Progenitor cell of endocrine pancreas (in vitro differentiated cells): Measurements from ENCODE around the gene CERS5. TPM values are rescaled to one million over a fixed set of nuclear protein-coding genes. Genes with fewer than 3 reads are reported as not detected.

ENCODE experiments used
- DNase-seq: peaks from one replicate; pipeline ENCODE4 v3.0.0; 2021; ENCODE audit warnings: low spot score; ENCODE audit not compliant: unreplicated experiment
- H3K27ac Mint-ChIP-seq: 2 replicates; pipeline ENCODE4 v1.8.0; 2021; ENCODE audit warnings: mild to moderate bottlenecking, moderate library complexity, mixed read lengths
- H3K27me3 Mint-ChIP-seq: 2 replicates; pipeline ENCODE4 v1.8.0; 2021; ENCODE audit warnings: mixed read lengths
- H3K36me3 Mint-ChIP-seq: 2 replicates; pipeline ENCODE4 v1.8.0; 2022; ENCODE audit warnings: mixed read lengths; ENCODE audit not compliant: insufficient read depth
- H3K4me1 Mint-ChIP-seq: 2 replicates; pipeline ENCODE4 v1.8.0; 2021; ENCODE audit warnings: low read depth, mixed read lengths
- H3K4me3 Mint-ChIP-seq: 2 replicates; pipeline ENCODE4 v1.8.0; 2021; ENCODE audit warnings: low read depth, mild to moderate bottlenecking, moderate library complexity, mixed read lengths
- H3K9me3 Mint-ChIP-seq: 2 replicates; pipeline ENCODE4 v1.8.0; 2021; ENCODE audit warnings: low read depth, mixed read lengths
- CTCF ChIP-seq: fragments of 200-600 bp; sonication (generic); IDR thresholded peaks from one replicate; pipeline ENCODE4 v1.5.0; 2021; ENCODE audit warnings: antibody characterized with exemption, mild to moderate bottlenecking; ENCODE audit not compliant: unreplicated experiment
- total RNA-seq: library from RNA; stranded (reverse); gene quantifications from 2 replicates; pipeline ENCODE4 v1.2.1, GENCODE V29; 2021

Gene CERS5
- total RNA-seq, 1 donor from 2014 or later: 69.1 TPM

- Mint-ChIP-seq H3K36me3 (peaks cover 6% of the 10 kb centered on the region), H3K9me3 (no peaks in the 10 kb centered on the region), H3K27me3 (no peaks in the 10 kb centered on the region), H3K27ac (no peak overlapping the region), H3K4me1 (peaks cover 1% of the 10 kb centered on the region), H3K4me3 (no peak overlapping the region)
- no peak for DNase-seq
- no peak for TF ChIP-seq CTCF
Observed at GRCh38 chr12:50192908-50193307, 25.7 kb upstream of the CERS5 start.

GRCh38 chr12:50192236-50192635 lies 25.1 kb upstream of the CERS5 start:
- Mint-ChIP-seq H3K9me3 (no peaks in the 10 kb centered on the region), H3K36me3 (peaks cover 4% of the 10 kb centered on the region)

GRCh38 chr12:50190859-50191258 lies 23.7 kb upstream of the CERS5 start:
- Mint-ChIP-seq H3K4me1 (no peaks in the 10 kb centered on the region), H3K4me3 (no peak overlapping the region), H3K27me3 (no peaks in the 10 kb centered on the region), H3K36me3 (peaks cover 3% of the 10 kb centered on the region), H3K27ac (no peak overlapping the region), H3K9me3 (no peaks in the 10 kb centered on the region)
- DNase-seq: no peak
- no peak for TF ChIP-seq CTCF

More at GRCh38 chr12:50192236-50192635, 25.1 kb upstream of the CERS5 start:
- Mint-ChIP-seq H3K27me3 (no peaks in the 10 kb centered on the region), H3K4me1 (no peaks in the 10 kb centered on the region), H3K4me3 (no peak overlapping the region), H3K27ac (peak overlapping the region; percentile 26)
- DNase-seq: no peak
- TF ChIP-seq CTCF: no peak

- H3K9me3 Mint-ChIP-seq: no peaks in the 10 kb centered on the region
- no peaks in the 10 kb centered on the region for H3K4me1 Mint-ChIP-seq
- no peak for TF ChIP-seq CTCF
- no peaks in the 10 kb centered on the region for H3K27me3 Mint-ChIP-seq
- H3K4me3 Mint-ChIP-seq: no peak overlapping the region
- peaks cover 3% of the 10 kb centered on the region for H3K36me3 Mint-ChIP-seq
- H3K27ac Mint-ChIP-seq: no peak overlapping the region
- DNase-seq: no peak
Observed at GRCh38 chr12:50188875-50189575, 21.9 kb upstream of the CERS5 start.

- no peaks in the 10 kb centered on the region for H3K27me3 Mint-ChIP-seq
- H3K9me3 Mint-ChIP-seq: no peaks in the 10 kb centered on the region
- peaks cover 3% of the 10 kb centered on the region for H3K36me3 Mint-ChIP-seq
- no peak for TF ChIP-seq CTCF
- no peak overlapping the region for H3K4me3 Mint-ChIP-seq
- H3K27ac Mint-ChIP-seq: no peak overlapping the region
- H3K4me1 Mint-ChIP-seq: no peaks in the 10 kb centered on the region
- no peak for DNase-seq
Observed at GRCh38 chr12:50188241-50188781, 21.1 kb upstream of the CERS5 start.
